ENCODE data around the gene SENP7. TPM values are rescaled to one million over a fixed set of nuclear protein-coding genes. Genes with fewer than 3 reads are reported as not detected.

Gene SENP7
- polyA plus RNA-seq, 1 of the 3 experiments (the other 2 are of a cell fraction), result 2.7 TPM

DNA sequence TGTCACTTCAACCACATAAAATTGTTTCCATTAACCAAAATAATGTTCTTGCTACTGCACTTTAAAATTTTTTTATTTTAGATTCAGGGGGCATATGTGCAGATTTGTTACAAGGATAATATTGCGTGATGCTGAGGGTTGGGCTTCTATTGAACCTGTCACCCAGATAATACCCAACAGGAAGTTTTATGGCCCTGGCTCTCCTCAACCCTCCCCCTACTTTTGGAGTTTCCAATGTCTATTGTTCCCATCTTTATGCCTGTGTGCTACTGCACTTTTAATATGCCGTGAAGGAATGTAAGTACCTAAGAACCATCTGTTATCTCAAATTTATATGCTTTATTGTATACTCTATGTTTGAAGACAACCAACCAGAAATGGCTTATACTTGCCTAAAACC, 150.6 kb downstream of the SENP7 start (continued):
- TF ChIP-seq, protein P1, sequence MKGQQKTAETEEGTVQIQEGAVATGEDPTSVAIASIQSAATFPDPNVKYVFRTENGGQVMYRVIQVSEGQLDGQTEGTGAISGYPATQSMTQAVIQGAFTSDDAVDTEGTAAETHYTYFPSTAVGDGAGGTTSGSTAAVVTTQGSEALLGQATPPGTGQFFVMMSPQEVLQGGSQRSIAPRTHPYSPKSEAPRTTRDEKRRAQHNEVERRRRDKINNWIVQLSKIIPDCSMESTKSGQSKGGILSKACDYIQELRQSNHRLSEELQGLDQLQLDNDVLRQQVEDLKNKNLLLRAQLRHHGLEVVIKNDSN (IDR thresholded peaks at IDR 0.05; ENCODE audit: borderline replicate concordance, low read depth), result no peak
- no peak for TF ChIP-seq MEF2A (IDR thresholded peaks at IDR 0.05; ENCODE audit: borderline replicate concordance, low read depth)
- no peak for TF ChIP-seq TEAD4 (IDR thresholded peaks at IDR 0.05; ENCODE audit: borderline replicate concordance, insufficient read depth)
- no peak for TF ChIP-seq RCOR1 (IDR thresholded peaks at IDR 0.05; ENCODE audit: low read length)
- no peak for TF ChIP-seq YY1 (IDR thresholded peaks at IDR 0.05; ENCODE audit: low read depth)

DNA sequence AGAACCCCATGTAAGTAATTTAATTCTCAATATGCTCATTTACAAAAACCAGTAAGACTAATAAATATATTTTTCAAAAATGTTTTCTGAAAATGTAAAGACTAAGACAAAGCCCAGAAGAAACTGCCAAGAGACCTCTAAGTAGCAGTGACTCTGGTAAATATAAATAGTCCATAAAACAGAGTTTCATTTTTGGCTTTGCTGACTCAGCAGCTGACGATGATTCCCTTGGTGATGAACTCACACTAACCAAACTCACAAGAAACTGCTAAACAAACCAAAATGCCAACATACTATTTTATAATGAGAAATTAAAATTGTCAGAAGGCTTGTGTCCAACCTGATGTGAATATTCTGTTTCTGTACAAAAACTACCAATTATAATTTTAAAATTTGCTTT, 161.2 kb downstream of the SENP7 start:
- WGBS (ENCODE audit: low lambda C conversion rate), result 96% methylated on average over 1 of the region's 1 CpG
- Histone ChIP-seq H3K9ac (no peak overlapping the region), H3K27me3 (ENCODE audit: insufficient read depth) (no peaks in the 10 kb centered on the region), H3K4me1 (ENCODE audit: control insufficient read depth in 1 of 2, insufficient read depth in 2 of 2, low read depth in 1 of 2, low read length in 1 of 2) (no peaks in the 10 kb centered on the region), H3K9me2 (no peaks in the 10 kb centered on the region), H3K27ac (ENCODE audit: low read depth in 2 of 2, low read length in 1 of 2) (no peak overlapping the region), H3K9me3 (no peaks in the 10 kb centered on the region), H3K79me2 (ENCODE audit: insufficient read depth) (no peaks in the 10 kb centered on the region), H3K36me3 (replicated peaks in 1 of 2; ENCODE audit: control insufficient read depth in 1 of 2, insufficient read depth in 2 of 2, low read length in 1 of 2) (peaks cover 3 to 16% of the 10 kb centered on the region in 2 experiments), H2AFZ (ENCODE audit: low read depth) (no peak overlapping the region), H3K4me3 (ENCODE audit: low read depth in 2 of 2, low read length in 1 of 2) (no peak overlapping the region), H3K4me2 (no peak overlapping the region), H4K20me1 (ENCODE audit: insufficient read depth) (no peaks in the 10 kb centered on the region), H3F3A (replicated peaks; ENCODE audit: insufficient read depth) (no peaks in the 10 kb centered on the region)
- no peak for DNase-seq
- TF ChIP-seq TCF12 (IDR thresholded peaks at IDR 0.05), result no peak
- no peak for TF ChIP-seq IRF3 (IDR thresholded peaks at IDR 0.05; ENCODE audit: low read depth, low read length)
- no peak for TF ChIP-seq EP300 (IDR thresholded peaks at IDR 0.05; ENCODE audit: borderline replicate concordance in 1 of 2, low read depth in 1 of 2, low read length in 1 of 2)
- CTCF ChIA-PET, result no interaction called here
- POLR2A ChIA-PET, result no interaction called here

DNA sequence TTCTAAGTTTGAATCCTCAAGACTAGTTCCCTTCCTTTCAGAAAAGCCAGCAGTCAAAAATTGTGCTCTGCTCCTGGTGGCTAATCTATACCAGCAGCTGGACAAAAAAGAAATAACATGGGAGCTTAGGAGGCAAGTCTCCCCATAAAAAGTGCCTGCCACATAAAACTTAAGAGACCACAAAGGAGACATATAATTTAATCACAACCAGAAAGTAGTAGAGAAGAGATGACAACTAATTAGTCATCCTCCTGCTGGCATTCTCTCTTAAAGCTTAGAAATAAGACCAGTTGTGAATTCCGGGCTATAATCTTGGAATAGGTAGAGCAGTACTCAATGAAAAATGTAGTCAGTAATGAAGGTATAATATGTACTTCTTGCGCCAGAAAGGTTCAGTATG, 172.4 kb downstream of the SENP7 start:
- Histone ChIP-seq H3K4me2 (no peak overlapping the region), H3K4me3 (ENCODE audit: low read depth in 2 of 2, low read length in 1 of 2) (no peak overlapping the region), H3K4me1 (ENCODE audit: control insufficient read depth in 1 of 2, insufficient read depth in 2 of 2, low read depth in 1 of 2, low read length in 1 of 2) (no peaks in the 10 kb centered on the region), H2AFZ (ENCODE audit: low read depth) (no peak overlapping the region), H3K27ac (ENCODE audit: low read depth in 2 of 2, low read length in 1 of 2) (no peak overlapping the region), H3K9me2 (no peaks in the 10 kb centered on the region), H3K9me3 (no peaks in the 10 kb centered on the region), H3F3A (replicated peaks; ENCODE audit: insufficient read depth) (no peaks in the 10 kb centered on the region), H3K27me3 (ENCODE audit: insufficient read depth) (no peaks in the 10 kb centered on the region), H4K20me1 (ENCODE audit: insufficient read depth) (no peaks in the 10 kb centered on the region), H3K36me3 (replicated peaks in 1 of 2; ENCODE audit: control insufficient read depth in 1 of 2, insufficient read depth in 2 of 2, low read length in 1 of 2) (peaks cover 6 to 20% of the 10 kb centered on the region in 2 experiments), H3K79me2 (ENCODE audit: insufficient read depth) (no peaks in the 10 kb centered on the region), H3K9ac (no peak overlapping the region)
- no peak for TF ChIP-seq YY1 (IDR thresholded peaks at IDR 0.05; ENCODE audit: low read depth)
- TF ChIP-seq FOXM1 (IDR thresholded peaks at IDR 0.05; ENCODE audit: low read depth), result no peak
- no peak for TF ChIP-seq GATA2 (CRISPR knock-in tag; IDR thresholded peaks at IDR 0.05)
- ChIA-PET POLR2A (no interaction called here), CTCF (no interaction called here)
- WGBS (ENCODE audit: low lambda C conversion rate), result 51% methylated on average over 2 of the region's 2 CpGs
- no peak for DNase-seq

Data from SK-N-SH (cell line).